Cardiac muscle cell (in vitro differentiated cells and primary cell): ENCODE data around the gene TUBE1. TPM values are rescaled to one million over a fixed set of nuclear protein-coding genes. Genes with fewer than 3 reads are reported as not detected.

ENCODE experiments used
- DNase-seq, 2 donors: peaks; one replicate each; pipeline versions ENCODE4 v3.0.0 to v3.0.0-alpha.2; 2010 to 2017; ENCODE audit warnings: low read depth in 1 of 2, low spot score in 1 of 2
- H3K27ac ChIP-seq: fragments of 200-600 bp; sonication (generic); 2 replicates; pipeline ENCODE4 v1.5.1; 2016
- H3K27me3 ChIP-seq: fragments of 200-600 bp; sonication (generic); 2 replicates; pipeline ENCODE4 v1.6.0; 2016; ENCODE audit warnings: control low read depth
- H3K36me3 ChIP-seq: fragments of 200-600 bp; sonication (generic); 2 replicates; pipeline ENCODE4 v1.5.1; 2016; ENCODE audit warnings: control low read depth
- H3K4me1 ChIP-seq: fragments of 200-600 bp; sonication (generic); 2 replicates; pipeline ENCODE4 v1.8.1; 2017; ENCODE audit warnings: low read depth, mild to moderate bottlenecking, mixed run types
- H3K4me3 ChIP-seq: fragments of 200-600 bp; sonication (generic); 2 replicates; pipeline ENCODE4 v1.5.1; 2016; ENCODE audit warnings: mild to moderate bottlenecking
- H3K9me3 ChIP-seq: fragments of 200-600 bp; sonication (generic); 2 replicates; pipeline ENCODE4 v1.5.1; 2017; ENCODE audit warnings: low read depth, mild to moderate bottlenecking, control low read depth
- polyA plus RNA-seq: library from polyadenylated mRNA; unstranded; fragments of >200 nt; fragmentation: Nextera tagmentation; extraction: Ambion mirVana; gene quantifications from 2 replicates; pipeline ENCODE4 v1.2.1, GENCODE V29; 2016
- total RNA-seq: library from RNA; depleted of rRNA; stranded (reverse); fragments of >200 nt; gene quantifications from 2 replicates; pipeline ENCODE4 v1.2.3, GENCODE V29; 2016
- TF ChIP-seq, protein P1 (sequence below): IDR thresholded peaks from 2 replicates; pipeline ENCODE4 v1.5.1; 2012; ENCODE audit warnings: low read depth, mild to moderate bottlenecking, low read length

The TUBE1 gene
- total and polyA plus RNA-seq, 2 experiments from 2014 or later = 22.5 to 42.8 TPM

DNA sequence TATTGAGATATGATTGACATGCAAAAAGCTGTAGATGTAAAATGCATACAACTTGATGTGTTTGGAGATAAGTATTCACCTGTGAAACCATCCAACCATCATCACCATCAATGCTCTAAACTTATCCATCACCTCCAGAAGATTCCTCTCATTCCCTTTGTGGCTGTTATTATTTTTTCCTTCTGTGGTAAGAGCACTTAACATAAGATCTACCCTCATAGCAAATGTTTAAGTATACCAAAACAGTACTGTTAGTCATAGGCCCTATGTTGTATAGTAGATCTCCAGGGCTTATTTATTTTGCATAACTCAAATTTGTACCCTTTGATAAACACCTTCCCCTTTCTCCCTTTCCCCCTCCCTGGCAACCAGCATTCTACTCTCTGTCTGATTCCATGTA, 64.5 kb downstream of the TUBE1 start:
- Histone ChIP-seq H3K36me3 (no peaks in the 10 kb centered on the region), H3K4me3 (no peak overlapping the region), H3K27ac (no peak overlapping the region), H3K4me1 (no peaks in the 10 kb centered on the region), H3K27me3 (no peaks in the 10 kb centered on the region), H3K9me3 (no peaks in the 10 kb centered on the region)
- TF ChIP-seq, protein P1, sequence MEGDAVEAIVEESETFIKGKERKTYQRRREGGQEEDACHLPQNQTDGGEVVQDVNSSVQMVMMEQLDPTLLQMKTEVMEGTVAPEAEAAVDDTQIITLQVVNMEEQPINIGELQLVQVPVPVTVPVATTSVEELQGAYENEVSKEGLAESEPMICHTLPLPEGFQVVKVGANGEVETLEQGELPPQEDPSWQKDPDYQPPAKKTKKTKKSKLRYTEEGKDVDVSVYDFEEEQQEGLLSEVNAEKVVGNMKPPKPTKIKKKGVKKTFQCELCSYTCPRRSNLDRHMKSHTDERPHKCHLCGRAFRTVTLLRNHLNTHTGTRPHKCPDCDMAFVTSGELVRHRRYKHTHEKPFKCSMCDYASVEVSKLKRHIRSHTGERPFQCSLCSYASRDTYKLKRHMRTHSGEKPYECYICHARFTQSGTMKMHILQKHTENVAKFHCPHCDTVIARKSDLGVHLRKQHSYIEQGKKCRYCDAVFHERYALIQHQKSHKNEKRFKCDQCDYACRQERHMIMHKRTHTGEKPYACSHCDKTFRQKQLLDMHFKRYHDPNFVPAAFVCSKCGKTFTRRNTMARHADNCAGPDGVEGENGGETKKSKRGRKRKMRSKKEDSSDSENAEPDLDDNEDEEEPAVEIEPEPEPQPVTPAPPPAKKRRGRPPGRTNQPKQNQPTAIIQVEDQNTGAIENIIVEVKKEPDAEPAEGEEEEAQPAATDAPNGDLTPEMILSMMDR = no peak
- no peak for DNase-seq

DNA sequence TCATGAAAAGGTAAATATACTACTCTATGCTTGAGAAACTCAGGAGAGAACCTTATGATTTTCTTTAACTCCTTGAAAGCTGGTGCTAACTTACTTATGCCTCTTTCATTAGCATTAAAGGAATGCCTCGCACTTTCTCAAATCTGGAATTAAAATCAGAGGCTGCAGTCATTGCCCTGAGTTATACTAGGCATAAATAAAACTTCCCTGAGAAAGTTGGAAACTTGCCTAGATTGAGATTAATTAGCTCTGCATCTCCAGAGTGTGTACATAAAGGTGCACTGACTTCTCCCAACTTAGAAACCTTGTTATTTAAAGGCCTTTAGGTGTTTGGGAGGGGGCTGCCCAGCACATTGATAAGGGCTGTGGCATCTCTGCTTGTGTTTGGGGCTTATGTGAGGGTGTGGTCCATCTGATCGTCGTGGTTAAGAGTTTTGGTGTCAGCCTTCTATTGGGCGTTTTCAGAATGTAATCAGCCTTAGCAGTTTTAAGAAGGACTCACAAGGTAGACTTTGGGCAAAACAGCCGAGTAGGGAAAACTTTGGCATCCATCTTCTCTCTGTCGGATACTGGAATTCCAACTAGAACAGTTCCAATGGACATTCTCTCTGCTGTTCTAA, 65.5 kb downstream of the TUBE1 start:
- no peaks in the 10 kb centered on the region for H3K27me3 ChIP-seq
- TF ChIP-seq, protein P1 = no peak
- H3K4me3 ChIP-seq = no peak overlapping the region
- no peak overlapping the region for H3K27ac ChIP-seq
- H3K9me3 ChIP-seq = no peaks in the 10 kb centered on the region
- no peak for DNase-seq
- H3K36me3 ChIP-seq = no peaks in the 10 kb centered on the region
- no peaks in the 10 kb centered on the region for H3K4me1 ChIP-seq

Other genes with a start within 250 kb of the TUBE1 start
- 90.5 and 95.7 TPM in 2 replicates for gene FYN, start 214.0 kb downstream of the TUBE1 start, total RNA-seq
- gene FYN, start 214.0 kb downstream of the TUBE1 start, polyA plus RNA-seq = 87.0 and 104 TPM in 2 replicates
- gene CCN6, start 33.4 kb downstream of the TUBE1 start, total RNA-seq = not detected in 2 replicates
- gene CCN6, start 33.4 kb downstream of the TUBE1 start, polyA plus RNA-seq = 0.11 and 0.17 TPM in 2 replicates
- 16.5 and 35.8 TPM in 2 replicates for gene FAM229B, start 109 bp upstream of the TUBE1 start, total RNA-seq
- gene FAM229B, start 109 bp upstream of the TUBE1 start, polyA plus RNA-seq = 51.5 and 67.1 TPM in 2 replicates
- gene LAMA4, start 167.1 kb upstream of the TUBE1 start, total RNA-seq = 155 and 304 TPM in 2 replicates
- 162 and 244 TPM in 2 replicates for gene LAMA4, start 167.1 kb upstream of the TUBE1 start, polyA plus RNA-seq